Right lobe of liver (tissue), 4 donors: ENCODE data around the gene IL1RL1.

Experiments
- POLR2A ChIP-seq: fragments of 450-650 bp; IDR thresholded peaks from one replicate; pipeline ENCODE4 v1.6.1; 2017; ENCODE audit warnings: antibody characterized with exemption, mild to moderate bottlenecking
- TF ChIP-seq, protein P1 (sequence below), 4 donors: fragments of 200-600 bp in 3 of 4; fragments of 450-650 bp in 1 of 4; IDR thresholded peaks; one replicate each; pipeline versions ENCODE4 v1.5.1 to v1.8.0; 2016 to 2022; ENCODE audit warnings: antibody characterized with exemption in 4 of 4, mild to moderate bottlenecking in 2 of 4
- donor health status: DM: no; HTN: no; CAD: no.
- donor health status: DM: no; HTN: no; CAD: no.
- donor health status: DM: no; HTN: yes; CAD: no.

DNA sequence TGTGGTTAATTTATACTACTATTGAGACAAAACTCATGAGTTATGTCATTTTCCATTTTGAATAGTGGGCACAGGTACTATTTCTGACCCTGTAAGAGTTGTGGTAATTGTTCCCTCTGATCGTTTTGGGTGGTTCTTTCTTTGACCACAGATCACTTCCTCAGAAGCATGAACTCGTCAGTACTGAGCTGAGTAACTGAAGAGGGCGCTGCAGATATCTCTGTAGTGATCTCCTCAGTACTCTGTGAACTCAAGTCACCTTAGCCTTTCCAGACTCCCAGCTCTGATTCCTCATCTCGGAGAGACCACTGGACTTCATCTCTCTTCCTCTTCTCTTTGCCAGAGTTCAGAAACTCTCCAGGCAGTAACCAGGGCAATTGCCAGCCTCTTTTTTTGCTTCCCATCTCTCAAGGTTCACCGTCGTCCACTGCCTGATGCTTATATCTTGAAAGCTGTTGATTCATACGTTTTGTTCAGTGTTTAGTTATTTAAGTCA, 9.4 kb upstream of the IL1RL1 start:
- TF ChIP-seq, protein P1, sequence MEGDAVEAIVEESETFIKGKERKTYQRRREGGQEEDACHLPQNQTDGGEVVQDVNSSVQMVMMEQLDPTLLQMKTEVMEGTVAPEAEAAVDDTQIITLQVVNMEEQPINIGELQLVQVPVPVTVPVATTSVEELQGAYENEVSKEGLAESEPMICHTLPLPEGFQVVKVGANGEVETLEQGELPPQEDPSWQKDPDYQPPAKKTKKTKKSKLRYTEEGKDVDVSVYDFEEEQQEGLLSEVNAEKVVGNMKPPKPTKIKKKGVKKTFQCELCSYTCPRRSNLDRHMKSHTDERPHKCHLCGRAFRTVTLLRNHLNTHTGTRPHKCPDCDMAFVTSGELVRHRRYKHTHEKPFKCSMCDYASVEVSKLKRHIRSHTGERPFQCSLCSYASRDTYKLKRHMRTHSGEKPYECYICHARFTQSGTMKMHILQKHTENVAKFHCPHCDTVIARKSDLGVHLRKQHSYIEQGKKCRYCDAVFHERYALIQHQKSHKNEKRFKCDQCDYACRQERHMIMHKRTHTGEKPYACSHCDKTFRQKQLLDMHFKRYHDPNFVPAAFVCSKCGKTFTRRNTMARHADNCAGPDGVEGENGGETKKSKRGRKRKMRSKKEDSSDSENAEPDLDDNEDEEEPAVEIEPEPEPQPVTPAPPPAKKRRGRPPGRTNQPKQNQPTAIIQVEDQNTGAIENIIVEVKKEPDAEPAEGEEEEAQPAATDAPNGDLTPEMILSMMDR (IDR thresholded peaks at IDR 0.05), result peak in 1 of 4 donors; percentile 24
- no peak for TF ChIP-seq POLR2A
